HEK293 (cell line): ENCODE measurements around the gene IPO9.

Experiments
- BCL11A ChIP-seq: fragments of 450-650 bp; formaldehyde crosslinking; IDR thresholded peaks from 2 replicates; pipeline ENCODE4 v1.5.1; 2016; ENCODE audit warnings: low read depth, missing biosample characterization, missing genetic modification characterization
- CTCF ChIP-seq: fragments of 450-650 bp; formaldehyde crosslinking; IDR thresholded peaks from 2 replicates; pipeline ENCODE4 v1.5.1; 2016; ENCODE audit warnings: missing biosample characterization, missing genetic modification characterization
- KLF10 ChIP-seq: fragments of 450-650 bp; IDR thresholded peaks from 2 replicates; pipeline ENCODE4 v1.5.1; 2018; ENCODE audit warnings: missing biosample characterization, mild to moderate bottlenecking, missing genetic modification characterization
- MZF1 ChIP-seq: fragments of 450-650 bp; formaldehyde crosslinking; IDR thresholded peaks from 2 replicates; pipeline ENCODE4 v1.5.1; 2017; ENCODE audit warnings: missing biosample characterization, missing genetic modification characterization, borderline replicate concordance
- ZNF10 ChIP-seq: fragments of 450-650 bp; formaldehyde crosslinking; IDR thresholded peaks from 2 replicates; pipeline ENCODE4 v1.5.1; 2017; ENCODE audit warnings: missing biosample characterization, missing genetic modification characterization
- TF ChIP-seq, protein P1 (sequence below): fragments of 450-650 bp; formaldehyde crosslinking; IDR thresholded peaks from 2 replicates; pipeline ENCODE4 v1.5.1; 2016; ENCODE audit warnings: missing biosample characterization, missing genetic modification characterization
- TF ChIP-seq, protein P2 (sequence below): sonication (generic); formaldehyde crosslinking; IDR thresholded peaks from 2 replicates; pipeline ENCODE4 v1.8.1; 2022; ENCODE audit warnings: mild to moderate bottlenecking, moderate library complexity, missing genetic modification reagents

DNA sequence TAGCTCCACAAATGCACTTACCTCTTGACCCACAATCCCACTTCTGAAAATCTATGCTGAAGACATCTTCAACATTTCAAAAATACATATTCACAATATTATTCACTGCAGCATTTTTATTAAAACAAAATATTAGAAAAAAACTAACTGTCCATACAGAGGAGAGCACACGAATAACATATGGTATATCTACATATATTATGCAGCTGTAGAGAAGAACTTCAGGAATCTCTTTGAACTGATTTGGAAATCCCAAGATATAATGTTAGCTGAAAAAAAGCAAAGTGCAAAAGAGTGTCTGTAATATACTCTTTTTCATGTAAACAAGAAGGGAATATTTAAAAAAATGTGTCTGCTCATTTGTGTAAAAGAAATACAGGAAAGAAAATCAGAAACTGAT is 11.5 kb downstream of the IPO9 start:
- TF ChIP-seq CTCF, result no peak
- TF ChIP-seq BCL11A, result no peak
- no peak for TF ChIP-seq KLF10 (tag by site-specific recombination)
- no peak for TF ChIP-seq MZF1
- TF ChIP-seq, protein P1, sequence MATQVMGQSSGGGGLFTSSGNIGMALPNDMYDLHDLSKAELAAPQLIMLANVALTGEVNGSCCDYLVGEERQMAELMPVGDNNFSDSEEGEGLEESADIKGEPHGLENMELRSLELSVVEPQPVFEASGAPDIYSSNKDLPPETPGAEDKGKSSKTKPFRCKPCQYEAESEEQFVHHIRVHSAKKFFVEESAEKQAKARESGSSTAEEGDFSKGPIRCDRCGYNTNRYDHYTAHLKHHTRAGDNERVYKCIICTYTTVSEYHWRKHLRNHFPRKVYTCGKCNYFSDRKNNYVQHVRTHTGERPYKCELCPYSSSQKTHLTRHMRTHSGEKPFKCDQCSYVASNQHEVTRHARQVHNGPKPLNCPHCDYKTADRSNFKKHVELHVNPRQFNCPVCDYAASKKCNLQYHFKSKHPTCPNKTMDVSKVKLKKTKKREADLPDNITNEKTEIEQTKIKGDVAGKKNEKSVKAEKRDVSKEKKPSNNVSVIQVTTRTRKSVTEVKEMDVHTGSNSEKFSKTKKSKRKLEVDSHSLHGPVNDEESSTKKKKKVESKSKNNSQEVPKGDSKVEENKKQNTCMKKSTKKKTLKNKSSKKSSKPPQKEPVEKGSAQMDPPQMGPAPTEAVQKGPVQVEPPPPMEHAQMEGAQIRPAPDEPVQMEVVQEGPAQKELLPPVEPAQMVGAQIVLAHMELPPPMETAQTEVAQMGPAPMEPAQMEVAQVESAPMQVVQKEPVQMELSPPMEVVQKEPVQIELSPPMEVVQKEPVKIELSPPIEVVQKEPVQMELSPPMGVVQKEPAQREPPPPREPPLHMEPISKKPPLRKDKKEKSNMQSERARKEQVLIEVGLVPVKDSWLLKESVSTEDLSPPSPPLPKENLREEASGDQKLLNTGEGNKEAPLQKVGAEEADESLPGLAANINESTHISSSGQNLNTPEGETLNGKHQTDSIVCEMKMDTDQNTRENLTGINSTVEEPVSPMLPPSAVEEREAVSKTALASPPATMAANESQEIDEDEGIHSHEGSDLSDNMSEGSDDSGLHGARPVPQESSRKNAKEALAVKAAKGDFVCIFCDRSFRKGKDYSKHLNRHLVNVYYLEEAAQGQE (tag by site-specific recombination), result no peak
- TF ChIP-seq ZNF10, result no peak
- TF ChIP-seq, protein P2, sequence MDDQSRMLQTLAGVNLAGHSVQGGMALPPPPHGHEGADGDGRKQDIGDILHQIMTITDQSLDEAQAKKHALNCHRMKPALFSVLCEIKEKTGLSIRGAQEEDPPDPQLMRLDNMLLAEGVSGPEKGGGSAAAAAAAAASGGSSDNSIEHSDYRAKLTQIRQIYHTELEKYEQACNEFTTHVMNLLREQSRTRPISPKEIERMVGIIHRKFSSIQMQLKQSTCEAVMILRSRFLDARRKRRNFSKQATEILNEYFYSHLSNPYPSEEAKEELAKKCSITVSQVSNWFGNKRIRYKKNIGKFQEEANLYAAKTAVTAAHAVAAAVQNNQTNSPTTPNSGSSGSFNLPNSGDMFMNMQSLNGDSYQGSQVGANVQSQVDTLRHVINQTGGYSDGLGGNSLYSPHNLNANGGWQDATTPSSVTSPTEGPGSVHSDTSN, result no peak
